HepG2 (cell line): Measurements from ENCODE around the gene GPT2. TPM values are rescaled to one million over a fixed set of nuclear protein-coding genes. Genes with fewer than 3 reads are reported as not detected.

Source experiments
- CBFB ChIP-seq: sonication (generic); formaldehyde crosslinking; IDR thresholded peaks from 2 replicates; pipeline ENCODE4 v1.4.0; 2020; ENCODE audit warnings: missing genetic modification reagents
- CC2D1A ChIP-seq: sonication (generic); formaldehyde crosslinking; IDR thresholded peaks from 2 replicates; pipeline ENCODE4 v1.8.1; 2023; ENCODE audit warnings: mild to moderate bottlenecking, missing genetic modification reagents
- FOXK2 ChIP-seq: fragments of 450-650 bp; IDR thresholded peaks from 2 replicates; pipeline ENCODE4 v1.6.1; 2016
- HNF4A ChIP-seq: sonication (generic); formaldehyde crosslinking; IDR thresholded peaks from 2 replicates; pipeline ENCODE4 v1.4.0; 2020; ENCODE audit warnings: missing genetic modification reagents
- RNF2 ChIP-seq: fragments of 450-650 bp; conservative IDR thresholded peaks from 2 replicates; pipeline ENCODE4 v1.6.1; 2016; ENCODE audit warnings: low read depth
- ZBTB3 ChIP-seq: sonication (generic); formaldehyde crosslinking; IDR thresholded peaks from 2 replicates; pipeline ENCODE4 v1.4.0; 2020; ENCODE audit warnings: low read depth, mild to moderate bottlenecking, moderate library complexity, missing genetic modification reagents, borderline replicate concordance
- ZBTB7B ChIP-seq: sonication (generic); formaldehyde crosslinking; IDR thresholded peaks from 2 replicates; pipeline ENCODE4 v1.4.0; 2020; ENCODE audit warnings: missing genetic modification reagents
- ZNF232 ChIP-seq: sonication (generic); formaldehyde crosslinking; IDR thresholded peaks from 2 replicates; pipeline ENCODE4 v1.4.0; 2020; ENCODE audit warnings: missing genetic modification reagents, borderline replicate concordance
- ZNF3 ChIP-seq: IDR thresholded peaks from 2 replicates; pipeline ENCODE4 v1.7.0; 2017; ENCODE audit warnings: inconsistent platforms
- ZNF430 ChIP-seq: sonication (generic); formaldehyde crosslinking; IDR thresholded peaks from 2 replicates; pipeline ENCODE4 v1.9.0; 2021; ENCODE audit warnings: mild to moderate bottlenecking, missing genetic modification reagents
- ZNF549 ChIP-seq: sonication (generic); formaldehyde crosslinking; IDR thresholded peaks from 2 replicates; pipeline ENCODE4 v1.5.0; 2020; ENCODE audit warnings: missing genetic modification reagents
- ZNF605 ChIP-seq: sonication (generic); formaldehyde crosslinking; IDR thresholded peaks from 2 replicates; pipeline ENCODE4 v1.8.0; 2022; ENCODE audit warnings: mild to moderate bottlenecking, missing genetic modification reagents
- ZNF747 ChIP-seq: sonication (generic); formaldehyde crosslinking; IDR thresholded peaks from 2 replicates; pipeline ENCODE4 v1.8.1; 2023; ENCODE audit warnings: missing genetic modification reagents, mild to moderate bottlenecking, borderline replicate concordance
- polyA plus RNA-seq, 8 experiments: library from polyadenylated mRNA; depleted of rRNA in 3 of 8; stranded (reverse) in 7 of 8; unstranded in 1 of 8; fragments of >200 nt; fragmentation: Illumina TruSeq in 4 of 8; extraction: Trizol in 4 of 8; gene quantifications; 2 replicates each; pipeline versions ENCODE4 v1.2.1 to v1.2.3, GENCODE V29; 2011 to 2016; ENCODE audit warnings: low read depth in 4 of 8, missing spikeins in 1 of 8, mixed read lengths in 1 of 8; ENCODE audit not compliant: insufficient read depth in 1 of 8
- total RNA-seq, 5 experiments: library from RNA; depleted of rRNA; stranded (reverse); fragments of >200 nt; fragmentation: Illumina TruSeq; extraction: Trizol; gene quantifications; 2 replicates each; pipeline ENCODE4 v1.2.3, GENCODE V29; 2016; ENCODE audit warnings: low read depth in 1 of 5
- TF ChIP-seq, protein P1 (sequence below): sonication (generic); formaldehyde crosslinking; IDR thresholded peaks from 2 replicates; pipeline ENCODE4 v1.8.0; 2023; ENCODE audit warnings: mild to moderate bottlenecking, missing genetic modification reagents
- TF ChIP-seq, protein P2 (sequence below): sonication (generic); formaldehyde crosslinking; conservative IDR thresholded peaks from 2 replicates; pipeline ENCODE4 v1.4.0; 2020; ENCODE audit warnings: mild to moderate bottlenecking, missing genetic modification reagents, moderate library complexity
- TF ChIP-seq, protein P3 (sequence below): sonication (generic); formaldehyde crosslinking; IDR thresholded peaks from 2 replicates; pipeline ENCODE4 v1.4.0; 2020; ENCODE audit warnings: missing genetic modification reagents, borderline replicate concordance
- TF ChIP-seq, protein P4 (sequence below): sonication (generic); formaldehyde crosslinking; IDR thresholded peaks from 2 replicates; pipeline ENCODE4 v1.8.1; 2023; ENCODE audit warnings: mild to moderate bottlenecking, moderate library complexity, missing genetic modification reagents
- TF ChIP-seq, protein P5 (sequence below): sonication (generic); formaldehyde crosslinking; IDR thresholded peaks from 2 replicates; pipeline ENCODE4 v1.4.0; 2020; ENCODE audit warnings: missing genetic modification reagents, mild to moderate bottlenecking, borderline replicate concordance

Gene GPT2
- total and polyA plus RNA-seq, 2 of the 13 experiments (the other 11 are each of a cell fraction or from before 2014, with no cell fraction given): 138 to 267 TPM

DNA sequence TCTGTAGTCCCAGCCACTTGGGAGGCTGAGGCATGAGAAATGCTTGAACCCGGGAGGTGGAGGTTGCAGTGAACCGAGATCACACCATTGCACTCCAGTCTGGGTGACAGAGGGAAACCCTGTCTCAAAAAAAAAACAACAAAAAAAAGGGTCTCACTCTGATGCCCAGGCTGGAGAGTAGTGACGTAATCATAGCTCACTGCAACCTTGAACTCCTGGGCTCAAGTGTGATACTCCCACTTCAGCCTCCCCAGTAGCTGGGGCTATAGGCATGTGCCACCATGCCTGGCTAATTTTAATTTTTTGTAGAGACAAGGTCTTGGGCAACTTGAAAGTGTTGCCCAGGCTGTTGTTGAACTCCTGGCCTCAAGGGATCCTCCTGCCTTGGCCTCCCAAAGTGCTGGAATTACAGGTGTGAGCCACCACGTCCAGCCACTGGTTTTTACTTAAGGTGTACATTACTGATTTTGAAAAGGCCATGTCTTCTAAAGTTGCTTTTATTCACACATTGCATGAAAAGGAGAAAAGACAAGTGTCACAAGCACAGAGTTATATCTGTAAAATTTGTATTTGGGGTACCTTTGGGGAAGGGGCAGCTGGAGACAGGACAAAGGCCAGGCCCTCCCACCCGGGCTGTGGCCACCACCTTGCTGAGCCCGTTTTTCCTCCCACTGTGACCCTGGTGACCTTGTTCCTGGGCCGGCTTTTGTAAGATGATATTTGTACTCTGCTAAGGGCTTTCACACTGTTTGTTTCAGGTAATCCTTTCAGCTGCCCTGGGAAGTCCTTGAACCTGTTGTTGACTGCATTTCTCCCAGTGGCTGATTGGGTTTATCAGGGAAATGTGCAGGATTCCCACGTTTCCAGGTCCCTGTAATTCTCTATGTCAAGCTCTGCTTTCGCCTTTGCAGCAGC, 11.5 kb downstream of the GPT2 start (continued):
- TF ChIP-seq CBFB (CRISPR knock-in tag) (no peak), ZBTB3 (CRISPR knock-in tag) (peak; percentile 98), RNF2 (no peak), ZBTB7B (peak; percentile 86), ZNF549 (CRISPR knock-in tag) (no peak), FOXK2 (peak; percentile 61; the same call in 1 of the 2 replicates), ZNF747 (CRISPR knock-in tag) (peak; percentile 60; the same call in 1 of the 2 replicates), ZNF232 (CRISPR knock-in tag) (peak; percentile 80; the same call in 1 of the 2 replicates), ZNF3 (CRISPR knock-in tag) (peak; percentile 95), HNF4A (CRISPR knock-in tag) (peak; percentile 95), ZNF605 (CRISPR knock-in tag) (peak; percentile 62; the same call in 1 of the 2 replicates), CC2D1A (CRISPR knock-in tag) (no peak), ZNF430 (CRISPR knock-in tag) (peak; percentile 83; the same call in 1 of the 2 replicates)
- TF ChIP-seq, protein P1, sequence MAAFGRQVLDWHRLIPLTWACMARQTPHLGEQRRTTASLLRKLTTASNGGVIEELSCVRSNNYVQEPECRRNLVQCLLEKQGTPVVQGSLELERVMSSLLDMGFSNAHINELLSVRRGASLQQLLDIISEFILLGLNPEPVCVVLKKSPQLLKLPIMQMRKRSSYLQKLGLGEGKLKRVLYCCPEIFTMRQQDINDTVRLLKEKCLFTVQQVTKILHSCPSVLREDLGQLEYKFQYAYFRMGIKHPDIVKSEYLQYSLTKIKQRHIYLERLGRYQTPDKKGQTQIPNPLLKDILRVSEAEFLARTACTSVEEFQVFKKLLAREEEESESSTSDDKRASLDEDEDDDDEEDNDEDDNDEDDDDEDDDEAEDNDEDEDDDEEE (CRISPR knock-in tag): peak; percentile 52; the same call in 1 of the 2 replicates
- TF ChIP-seq, protein P2, sequence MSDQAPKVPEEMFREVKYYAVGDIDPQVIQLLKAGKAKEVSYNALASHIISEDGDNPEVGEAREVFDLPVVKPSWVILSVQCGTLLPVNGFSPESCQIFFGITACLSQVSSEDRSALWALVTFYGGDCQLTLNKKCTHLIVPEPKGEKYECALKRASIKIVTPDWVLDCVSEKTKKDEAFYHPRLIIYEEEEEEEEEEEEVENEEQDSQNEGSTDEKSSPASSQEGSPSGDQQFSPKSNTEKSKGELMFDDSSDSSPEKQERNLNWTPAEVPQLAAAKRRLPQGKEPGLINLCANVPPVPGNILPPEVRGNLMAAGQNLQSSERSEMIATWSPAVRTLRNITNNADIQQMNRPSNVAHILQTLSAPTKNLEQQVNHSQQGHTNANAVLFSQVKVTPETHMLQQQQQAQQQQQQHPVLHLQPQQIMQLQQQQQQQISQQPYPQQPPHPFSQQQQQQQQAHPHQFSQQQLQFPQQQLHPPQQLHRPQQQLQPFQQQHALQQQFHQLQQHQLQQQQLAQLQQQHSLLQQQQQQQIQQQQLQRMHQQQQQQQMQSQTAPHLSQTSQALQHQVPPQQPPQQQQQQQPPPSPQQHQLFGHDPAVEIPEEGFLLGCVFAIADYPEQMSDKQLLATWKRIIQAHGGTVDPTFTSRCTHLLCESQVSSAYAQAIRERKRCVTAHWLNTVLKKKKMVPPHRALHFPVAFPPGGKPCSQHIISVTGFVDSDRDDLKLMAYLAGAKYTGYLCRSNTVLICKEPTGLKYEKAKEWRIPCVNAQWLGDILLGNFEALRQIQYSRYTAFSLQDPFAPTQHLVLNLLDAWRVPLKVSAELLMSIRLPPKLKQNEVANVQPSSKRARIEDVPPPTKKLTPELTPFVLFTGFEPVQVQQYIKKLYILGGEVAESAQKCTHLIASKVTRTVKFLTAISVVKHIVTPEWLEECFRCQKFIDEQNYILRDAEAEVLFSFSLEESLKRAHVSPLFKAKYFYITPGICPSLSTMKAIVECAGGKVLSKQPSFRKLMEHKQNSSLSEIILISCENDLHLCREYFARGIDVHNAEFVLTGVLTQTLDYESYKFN: peak; percentile 96
- TF ChIP-seq, protein P3, sequence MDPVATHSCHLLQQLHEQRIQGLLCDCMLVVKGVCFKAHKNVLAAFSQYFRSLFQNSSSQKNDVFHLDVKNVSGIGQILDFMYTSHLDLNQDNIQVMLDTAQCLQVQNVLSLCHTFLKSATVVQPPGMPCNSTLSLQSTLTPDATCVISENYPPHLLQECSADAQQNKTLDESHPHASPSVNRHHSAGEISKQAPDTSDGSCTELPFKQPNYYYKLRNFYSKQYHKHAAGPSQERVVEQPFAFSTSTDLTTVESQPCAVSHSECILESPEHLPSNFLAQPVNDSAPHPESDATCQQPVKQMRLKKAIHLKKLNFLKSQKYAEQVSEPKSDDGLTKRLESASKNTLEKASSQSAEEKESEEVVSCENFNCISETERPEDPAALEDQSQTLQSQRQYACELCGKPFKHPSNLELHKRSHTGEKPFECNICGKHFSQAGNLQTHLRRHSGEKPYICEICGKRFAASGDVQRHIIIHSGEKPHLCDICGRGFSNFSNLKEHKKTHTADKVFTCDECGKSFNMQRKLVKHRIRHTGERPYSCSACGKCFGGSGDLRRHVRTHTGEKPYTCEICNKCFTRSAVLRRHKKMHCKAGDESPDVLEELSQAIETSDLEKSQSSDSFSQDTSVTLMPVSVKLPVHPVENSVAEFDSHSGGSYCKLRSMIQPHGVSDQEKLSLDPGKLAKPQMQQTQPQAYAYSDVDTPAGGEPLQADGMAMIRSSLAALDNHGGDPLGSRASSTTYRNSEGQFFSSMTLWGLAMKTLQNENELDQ (CRISPR knock-in tag): no peak
- TF ChIP-seq, protein P4, sequence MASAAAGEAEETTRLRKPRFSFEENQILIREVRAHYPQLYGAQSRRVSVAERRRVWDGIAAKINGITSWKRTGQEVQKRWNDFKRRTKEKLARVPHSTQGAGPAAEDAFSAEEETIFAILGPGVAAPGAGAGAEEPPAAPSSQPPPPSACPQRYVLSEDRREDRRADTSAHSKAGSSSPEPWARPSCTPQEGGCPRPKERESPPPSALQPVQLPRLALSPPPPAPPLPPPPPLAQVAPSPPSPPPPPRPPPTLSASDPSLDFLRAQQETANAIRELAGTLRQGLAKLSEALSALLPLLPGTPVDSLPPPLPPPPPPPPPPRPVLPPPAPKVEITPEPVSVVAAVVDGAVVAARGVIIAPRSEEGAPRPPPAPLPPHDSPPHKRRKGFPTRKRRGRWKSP (CRISPR knock-in tag): peak; percentile 70; the same call in 1 of the 2 replicates
- TF ChIP-seq, protein P5, sequence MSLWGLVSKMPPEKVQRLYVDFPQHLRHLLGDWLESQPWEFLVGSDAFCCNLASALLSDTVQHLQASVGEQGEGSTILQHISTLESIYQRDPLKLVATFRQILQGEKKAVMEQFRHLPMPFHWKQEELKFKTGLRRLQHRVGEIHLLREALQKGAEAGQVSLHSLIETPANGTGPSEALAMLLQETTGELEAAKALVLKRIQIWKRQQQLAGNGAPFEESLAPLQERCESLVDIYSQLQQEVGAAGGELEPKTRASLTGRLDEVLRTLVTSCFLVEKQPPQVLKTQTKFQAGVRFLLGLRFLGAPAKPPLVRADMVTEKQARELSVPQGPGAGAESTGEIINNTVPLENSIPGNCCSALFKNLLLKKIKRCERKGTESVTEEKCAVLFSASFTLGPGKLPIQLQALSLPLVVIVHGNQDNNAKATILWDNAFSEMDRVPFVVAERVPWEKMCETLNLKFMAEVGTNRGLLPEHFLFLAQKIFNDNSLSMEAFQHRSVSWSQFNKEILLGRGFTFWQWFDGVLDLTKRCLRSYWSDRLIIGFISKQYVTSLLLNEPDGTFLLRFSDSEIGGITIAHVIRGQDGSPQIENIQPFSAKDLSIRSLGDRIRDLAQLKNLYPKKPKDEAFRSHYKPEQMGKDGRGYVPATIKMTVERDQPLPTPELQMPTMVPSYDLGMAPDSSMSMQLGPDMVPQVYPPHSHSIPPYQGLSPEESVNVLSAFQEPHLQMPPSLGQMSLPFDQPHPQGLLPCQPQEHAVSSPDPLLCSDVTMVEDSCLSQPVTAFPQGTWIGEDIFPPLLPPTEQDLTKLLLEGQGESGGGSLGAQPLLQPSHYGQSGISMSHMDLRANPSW (CRISPR knock-in tag): peak; percentile 88; the same call in 1 of the 2 replicates
